SK-N-SH (cell line): ENCODE data around the gene COPS9. TPM values are rescaled to one million over a fixed set of nuclear protein-coding genes. Genes with fewer than 3 reads are reported as not detected.

Source experiments
- CTCF ChIA-PET: fragments of 300-600, 350-600 bp; formaldehyde crosslinking; extraction: SDS; loops from one replicate; lab custom pipeline; 2021; lab: Yijun Ruan, JAX
- POLR2A ChIA-PET: fragments of 350-600 bp; sonication (Branson Sonifier 250); formaldehyde crosslinking; extraction: SDS; loops from one replicate; lab custom pipeline; 2020; ENCODE audit warnings: antibody characterized with exemption, inconsistent platforms; lab: Yijun Ruan, JAX
- DNase-seq: peaks from one replicate; pipeline ENCODE4 v3.0.0; 2012
- H2AFZ ChIP-seq: fragments of 200-600 bp; sonication (generic); 2 replicates; pipeline ENCODE4 v1.8.1; 2016; ENCODE audit warnings: antibody characterized with exemption, mild to moderate bottlenecking, low read depth
- H3F3A ChIP-seq: fragments of 200-600 bp; sonication (generic); replicated peaks from 2 replicates; pipeline ENCODE3; 2016; ENCODE audit warnings: antibody characterized with exemption, mild to moderate bottlenecking; ENCODE audit not compliant: insufficient read depth
- H3K27ac ChIP-seq, 2 experiments: fragments of 200-500 bp in 1 of 2; fragments of 200-600 bp in 1 of 2; sonication (Bioruptor generic) in 1 of 2; sonication (generic), shearing (Covaris generic) in 1 of 2; 2 replicates each; pipeline versions ENCODE4 v1.5.1 to v1.6.1; 2014 to 2016; ENCODE audit warnings: low read depth in 2 of 2, inconsistent platforms in 1 of 2, low read length in 1 of 2, mild to moderate bottlenecking in 1 of 2, mixed read lengths in 1 of 2
- H3K27me3 ChIP-seq: fragments of 200-600 bp; sonication (generic), shearing (Covaris generic); 2 replicates; pipeline ENCODE4 v1.6.1; 2016; ENCODE audit warnings: mixed run types; ENCODE audit not compliant: insufficient read depth
- H3K36me3 ChIP-seq, 2 experiments: fragments of 200-500 bp in 1 of 2; fragments of 200-600 bp in 1 of 2; sonication (Bioruptor generic) in 1 of 2; sonication (generic) in 1 of 2; replicated peaks in 1 of 2; 2 replicates each; pipeline versions ENCODE3 to v1.5.1; 2014 to 2016; ENCODE audit warnings: low read length in 1 of 2, mild to moderate bottlenecking in 1 of 2; ENCODE audit not compliant: insufficient read depth in 2 of 2, control insufficient read depth in 1 of 2
- H3K4me1 ChIP-seq, 2 experiments: fragments of 200-500 bp in 1 of 2; fragments of 200-600 bp in 1 of 2; sonication (Bioruptor generic) in 1 of 2; sonication (generic), shearing (Covaris generic) in 1 of 2; 2 replicates each; pipeline versions ENCODE4 v1.5.1 to v1.6.1; 2014 to 2016; ENCODE audit warnings: low read depth in 1 of 2, low read length in 1 of 2, mixed run types in 1 of 2; ENCODE audit not compliant: insufficient read depth in 2 of 2, control insufficient read depth in 1 of 2
- H3K4me2 ChIP-seq: fragments of 200-600 bp; sonication (generic), shearing (Covaris generic); 2 replicates; pipeline ENCODE4 v1.6.1; 2017; ENCODE audit warnings: mixed run types
- H3K4me3 ChIP-seq, 2 experiments: fragments of 200-500 bp in 1 of 2; fragments of 200-600 bp in 1 of 2; sonication (Bioruptor generic) in 1 of 2; sonication (generic), shearing (Covaris generic) in 1 of 2; 2 replicates each; pipeline versions ENCODE4 v1.5.1 to v1.8.1; 2014 to 2016; ENCODE audit warnings: low read depth in 2 of 2, inconsistent platforms in 1 of 2, low read length in 1 of 2, mild to moderate bottlenecking in 1 of 2, mixed read lengths in 1 of 2, moderate library complexity in 1 of 2
- H3K79me2 ChIP-seq: fragments of 200-600 bp; sonication (generic); 2 replicates; pipeline ENCODE4 v1.8.1; 2017; ENCODE audit warnings: mild to moderate bottlenecking; ENCODE audit not compliant: insufficient read depth
- H3K9ac ChIP-seq: fragments of 200-600 bp; sonication (generic); 2 replicates; pipeline ENCODE4 v1.6.1; 2017; ENCODE audit warnings: mixed run types
- H3K9me2 ChIP-seq: fragments of 200-600 bp; sonication (generic); 2 replicates; pipeline ENCODE4 v1.6.1; 2017; ENCODE audit warnings: mixed run types
- H3K9me3 ChIP-seq: fragments of 200-600 bp; sonication (generic); 2 replicates; pipeline ENCODE4 v1.6.1; 2017; ENCODE audit warnings: mixed run types, mild to moderate bottlenecking, moderate library complexity
- H4K20me1 ChIP-seq: fragments of 200-600 bp; sonication (generic); 2 replicates; pipeline ENCODE4 v1.6.1; 2017; ENCODE audit warnings: mild to moderate bottlenecking, mixed run types; ENCODE audit not compliant: insufficient read depth
- CHD2 ChIP-seq: fragments of 150-350 bp; IDR thresholded peaks from 2 replicates; pipeline ENCODE4 v1.6.1; 2018; ENCODE audit warnings: low read length; ENCODE audit not compliant: partially characterized antibody
- ELF1 ChIP-seq: IDR thresholded peaks from 2 replicates; pipeline ENCODE4 v1.4.0; 2012
- GATA2 ChIP-seq: sonication (generic); formaldehyde crosslinking; IDR thresholded peaks from 2 replicates; pipeline ENCODE4 v1.5.0; 2020; ENCODE audit warnings: mild to moderate bottlenecking, missing genetic modification reagents
- JUND ChIP-seq: IDR thresholded peaks from 2 replicates; pipeline ENCODE4 v1.4.0; 2012
- MXI1 ChIP-seq: IDR thresholded peaks from 2 replicates; pipeline ENCODE4 v1.6.1; 2012; ENCODE audit warnings: mild to moderate bottlenecking, low read depth, low read length, improper control_type of control experiment
- NRF1 ChIP-seq: IDR thresholded peaks from 2 replicates; pipeline ENCODE4 v1.6.1; 2012; ENCODE audit warnings: low read depth, mild to moderate bottlenecking, low read length
- RAD21 ChIP-seq: IDR thresholded peaks from 2 replicates; pipeline ENCODE4 v1.6.1; 2012; ENCODE audit warnings: mild to moderate bottlenecking, low read length
- RXRA ChIP-seq: IDR thresholded peaks from 2 replicates; pipeline ENCODE4 v1.4.0; 2012; ENCODE audit warnings: low read depth, mild to moderate bottlenecking, borderline replicate concordance
- SMC3 ChIP-seq: IDR thresholded peaks from 2 replicates; pipeline ENCODE4 v1.6.1; 2012; ENCODE audit warnings: low read depth, low read length, improper control_type of control experiment
- TAF1 ChIP-seq: IDR thresholded peaks from 2 replicates; pipeline ENCODE4 v1.6.1; 2012; ENCODE audit warnings: low read depth, mild to moderate bottlenecking, low read length, moderate library complexity, borderline replicate concordance
- USF1 ChIP-seq: IDR thresholded peaks from 2 replicates; pipeline ENCODE4 v1.4.0; 2012; ENCODE audit warnings: low read depth, borderline replicate concordance
- USF2 ChIP-seq: fragments of 150-350 bp; IDR thresholded peaks from 2 replicates; pipeline ENCODE4 v1.6.1; 2017; ENCODE audit warnings: antibody characterized with exemption, low read length, low read depth, borderline replicate concordance
- WGBS: methylation state at CpG from one replicate; pipeline ENCODE4 v1.1.6; 2017; ENCODE audit warnings: low lambda C conversion rate; 5-methylcytosine and 5-hydroxymethylcytosine counted together
- polyA plus RNA-seq, 3 experiments: library from polyadenylated mRNA; depleted of rRNA; stranded (reverse); fragments of >200 nt; gene quantifications; 2 replicates each; pipeline ENCODE4 v1.2.3, GENCODE V29; 2012
- TF ChIP-seq, protein P1 (sequence below): IDR thresholded peaks from 2 replicates; pipeline ENCODE4; 2012
- TF ChIP-seq, protein P2 (sequence below): fragments of 150-350 bp; IDR thresholded peaks from 2 replicates; pipeline ENCODE4 v1.6.1; 2016; ENCODE audit warnings: mild to moderate bottlenecking, low read depth, low read length
- TF ChIP-seq, protein P3 (sequence below): IDR thresholded peaks from 2 replicates; pipeline ENCODE4 v1.4.0; 2012; ENCODE audit warnings: low read depth
- TF ChIP-seq, protein P4 (sequence below): IDR thresholded peaks from 2 replicates; pipeline ENCODE4 v1.6.1; 2012; ENCODE audit warnings: mild to moderate bottlenecking, low read depth, low read length, moderate library complexity
- TF ChIP-seq, protein P5 (sequence below): IDR thresholded peaks from 2 replicates; pipeline ENCODE4 v1.4.0; 2012; ENCODE audit warnings: low read depth, borderline replicate concordance

Gene COPS9
- polyA plus RNA-seq, 1 of the 3 experiments (the other 2 are of a cell fraction) = 717 TPM

GRCh38 chr2:240145461-240145860 is 9.4 kb upstream of the COPS9 start:
- no peak for TF ChIP-seq GATA2
- TF ChIP-seq ELF1 = no peak
- 64% methylated on average over 11 of the region's 13 CpGs for WGBS
- Histone ChIP-seq H3K36me3 (no peaks in the 10 kb centered on the region), H3K4me1 (peaks cover 0 to 17% of the 10 kb centered on the region in 2 experiments; a peak in 1 of 4 replicates), H4K20me1 (no peaks in the 10 kb centered on the region), H3K9me2 (no peaks in the 10 kb centered on the region), H3K9ac (no peak overlapping the region), H3K27ac (no peak overlapping the region), H3F3A (no peaks in the 10 kb centered on the region), H2AFZ (no peak overlapping the region), H3K79me2 (no peaks in the 10 kb centered on the region), H3K27me3 (no peaks in the 10 kb centered on the region; the same call in 1 of the 2 replicates), H3K4me2 (no peak overlapping the region), H3K9me3 (no peaks in the 10 kb centered on the region), H3K4me3 (no peak overlapping the region)
- ChIA-PET POLR2A (no interaction called here), CTCF (interaction anchor here (0.7 to 9.5 kb wide), 6 partner anchors 8 to 295 kb away, joined by 3 to 291 read pairs (median 3); partner anchors contain the start of gene GPC1)
- DNase-seq = no peak

- no peaks in the 10 kb centered on the region for H4K20me1 ChIP-seq
- ChIA-PET POLR2A (no interaction called here), CTCF (interaction anchor here (0.7 to 9.5 kb wide), 29 partner anchors 9 to 296 kb away, joined by 3 to 291 read pairs (median 4); partner anchors contain the start of genes COPS9, GPC1 and OR6B3)
- H3K4me3 ChIP-seq = no peak overlapping the region
- no peaks in the 10 kb centered on the region for H3K9me3 ChIP-seq
- no peaks in the 10 kb centered on the region; the same call in 1 of the 2 replicates for H3K27me3 ChIP-seq
- no peaks in the 10 kb centered on the region for H3K79me2 ChIP-seq
- H3K36me3 ChIP-seq = no peaks in the 10 kb centered on the region
- no peak overlapping the region for H3K27ac ChIP-seq
- 53% methylated on average over 12 of the region's 20 CpGs for WGBS
- DNase-seq = no peak
- H3K9ac ChIP-seq = no peak overlapping the region
- H3K9me2 ChIP-seq = no peaks in the 10 kb centered on the region
- no peaks in the 10 kb centered on the region for H3F3A ChIP-seq
- H3K4me1 ChIP-seq = peaks cover 0 to 17% of the 10 kb centered on the region in 2 experiments; a peak in 1 of 4 replicates
- H2AFZ ChIP-seq = no peak overlapping the region
- no peak overlapping the region for H3K4me2 ChIP-seq
- TF ChIP-seq JUND = no peak
- no peak for TF ChIP-seq NRF1
- TF ChIP-seq, protein P1, sequence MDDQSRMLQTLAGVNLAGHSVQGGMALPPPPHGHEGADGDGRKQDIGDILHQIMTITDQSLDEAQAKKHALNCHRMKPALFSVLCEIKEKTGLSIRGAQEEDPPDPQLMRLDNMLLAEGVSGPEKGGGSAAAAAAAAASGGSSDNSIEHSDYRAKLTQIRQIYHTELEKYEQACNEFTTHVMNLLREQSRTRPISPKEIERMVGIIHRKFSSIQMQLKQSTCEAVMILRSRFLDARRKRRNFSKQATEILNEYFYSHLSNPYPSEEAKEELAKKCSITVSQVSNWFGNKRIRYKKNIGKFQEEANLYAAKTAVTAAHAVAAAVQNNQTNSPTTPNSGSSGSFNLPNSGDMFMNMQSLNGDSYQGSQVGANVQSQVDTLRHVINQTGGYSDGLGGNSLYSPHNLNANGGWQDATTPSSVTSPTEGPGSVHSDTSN = no peak
- TF ChIP-seq, protein P2, sequence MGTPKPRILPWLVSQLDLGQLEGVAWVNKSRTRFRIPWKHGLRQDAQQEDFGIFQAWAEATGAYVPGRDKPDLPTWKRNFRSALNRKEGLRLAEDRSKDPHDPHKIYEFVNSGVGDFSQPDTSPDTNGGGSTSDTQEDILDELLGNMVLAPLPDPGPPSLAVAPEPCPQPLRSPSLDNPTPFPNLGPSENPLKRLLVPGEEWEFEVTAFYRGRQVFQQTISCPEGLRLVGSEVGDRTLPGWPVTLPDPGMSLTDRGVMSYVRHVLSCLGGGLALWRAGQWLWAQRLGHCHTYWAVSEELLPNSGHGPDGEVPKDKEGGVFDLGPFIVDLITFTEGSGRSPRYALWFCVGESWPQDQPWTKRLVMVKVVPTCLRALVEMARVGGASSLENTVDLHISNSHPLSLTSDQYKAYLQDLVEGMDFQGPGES = no peak
- no peak for TF ChIP-seq CHD2
- TF ChIP-seq, protein P3, sequence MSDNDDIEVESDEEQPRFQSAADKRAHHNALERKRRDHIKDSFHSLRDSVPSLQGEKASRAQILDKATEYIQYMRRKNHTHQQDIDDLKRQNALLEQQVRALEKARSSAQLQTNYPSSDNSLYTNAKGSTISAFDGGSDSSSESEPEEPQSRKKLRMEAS = no peak
- no peak for TF ChIP-seq TAF1
- no peak for TF ChIP-seq USF1
- TF ChIP-seq USF2 = no peak
- TF ChIP-seq, protein P4, sequence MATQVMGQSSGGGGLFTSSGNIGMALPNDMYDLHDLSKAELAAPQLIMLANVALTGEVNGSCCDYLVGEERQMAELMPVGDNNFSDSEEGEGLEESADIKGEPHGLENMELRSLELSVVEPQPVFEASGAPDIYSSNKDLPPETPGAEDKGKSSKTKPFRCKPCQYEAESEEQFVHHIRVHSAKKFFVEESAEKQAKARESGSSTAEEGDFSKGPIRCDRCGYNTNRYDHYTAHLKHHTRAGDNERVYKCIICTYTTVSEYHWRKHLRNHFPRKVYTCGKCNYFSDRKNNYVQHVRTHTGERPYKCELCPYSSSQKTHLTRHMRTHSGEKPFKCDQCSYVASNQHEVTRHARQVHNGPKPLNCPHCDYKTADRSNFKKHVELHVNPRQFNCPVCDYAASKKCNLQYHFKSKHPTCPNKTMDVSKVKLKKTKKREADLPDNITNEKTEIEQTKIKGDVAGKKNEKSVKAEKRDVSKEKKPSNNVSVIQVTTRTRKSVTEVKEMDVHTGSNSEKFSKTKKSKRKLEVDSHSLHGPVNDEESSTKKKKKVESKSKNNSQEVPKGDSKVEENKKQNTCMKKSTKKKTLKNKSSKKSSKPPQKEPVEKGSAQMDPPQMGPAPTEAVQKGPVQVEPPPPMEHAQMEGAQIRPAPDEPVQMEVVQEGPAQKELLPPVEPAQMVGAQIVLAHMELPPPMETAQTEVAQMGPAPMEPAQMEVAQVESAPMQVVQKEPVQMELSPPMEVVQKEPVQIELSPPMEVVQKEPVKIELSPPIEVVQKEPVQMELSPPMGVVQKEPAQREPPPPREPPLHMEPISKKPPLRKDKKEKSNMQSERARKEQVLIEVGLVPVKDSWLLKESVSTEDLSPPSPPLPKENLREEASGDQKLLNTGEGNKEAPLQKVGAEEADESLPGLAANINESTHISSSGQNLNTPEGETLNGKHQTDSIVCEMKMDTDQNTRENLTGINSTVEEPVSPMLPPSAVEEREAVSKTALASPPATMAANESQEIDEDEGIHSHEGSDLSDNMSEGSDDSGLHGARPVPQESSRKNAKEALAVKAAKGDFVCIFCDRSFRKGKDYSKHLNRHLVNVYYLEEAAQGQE = no peak
- no peak for TF ChIP-seq RAD21
- TF ChIP-seq SMC3 = no peak
- no peak for TF ChIP-seq MXI1
- TF ChIP-seq, protein P5, sequence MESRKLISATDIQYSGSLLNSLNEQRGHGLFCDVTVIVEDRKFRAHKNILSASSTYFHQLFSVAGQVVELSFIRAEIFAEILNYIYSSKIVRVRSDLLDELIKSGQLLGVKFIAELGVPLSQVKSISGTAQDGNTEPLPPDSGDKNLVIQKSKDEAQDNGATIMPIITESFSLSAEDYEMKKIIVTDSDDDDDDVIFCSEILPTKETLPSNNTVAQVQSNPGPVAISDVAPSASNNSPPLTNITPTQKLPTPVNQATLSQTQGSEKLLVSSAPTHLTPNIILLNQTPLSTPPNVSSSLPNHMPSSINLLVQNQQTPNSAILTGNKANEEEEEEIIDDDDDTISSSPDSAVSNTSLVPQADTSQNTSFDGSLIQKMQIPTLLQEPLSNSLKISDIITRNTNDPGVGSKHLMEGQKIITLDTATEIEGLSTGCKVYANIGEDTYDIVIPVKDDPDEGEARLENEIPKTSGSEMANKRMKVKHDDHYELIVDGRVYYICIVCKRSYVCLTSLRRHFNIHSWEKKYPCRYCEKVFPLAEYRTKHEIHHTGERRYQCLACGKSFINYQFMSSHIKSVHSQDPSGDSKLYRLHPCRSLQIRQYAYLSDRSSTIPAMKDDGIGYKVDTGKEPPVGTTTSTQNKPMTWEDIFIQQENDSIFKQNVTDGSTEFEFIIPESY = no peak
- no peak for TF ChIP-seq RXRA
These were observed 8.7 kb upstream of the COPS9 start for GRCh38 chr2:240144649-240145261.
